VCaP (cell line): Measurements from ENCODE around the gene CASTOR1.
"Not testable (repeated sequence)": the region's sequence is repeated elsewhere in the genome, so short reads cannot be mapped to it uniquely, and the experiment has no call there.

Experiments used
- H3K27ac ChIP-seq: fragments of 450-650 bp; 2 replicates; pipeline ENCODE4 v1.5.1; 2017
- CTCF ChIP-seq: fragments of 450-650 bp; conservative IDR thresholded peaks from 2 replicates; pipeline ENCODE4 v1.5.1; 2017; ENCODE audit warnings: mild to moderate bottlenecking, moderate library complexity

The CASTOR1 gene

GRCh38 chr22:30289141-30289979, at the start of gene CASTOR1:
Gene CASTOR1 (minus strand): TSS chr22:30289505. CDS start chr22:30289497, 8 bp downstream.
- H3K27ac ChIP-seq = peak within 1 kb of the TSS; percentile 78
- TF ChIP-seq CTCF = no peak

GRCh38 chr22:30338802-30339201, 49.5 kb upstream of the CASTOR1 start:
- no peak for TF ChIP-seq CTCF

GRCh38 chr22:30338341-30338740, 49.0 kb upstream of the CASTOR1 start:
- not testable (repeated sequence) for H3K27ac ChIP-seq

More at GRCh38 chr22:30338802-30339201, 49.5 kb upstream of the CASTOR1 start:
- no peak overlapping the region for H3K27ac ChIP-seq

- no peak for TF ChIP-seq CTCF
- no peak overlapping the region for H3K27ac ChIP-seq
Measured at GRCh38 chr22:30337461-30337778, 48.1 kb upstream of the CASTOR1 start.

- H3K27ac ChIP-seq = no peak overlapping the region
- no peak for TF ChIP-seq CTCF
Measured at GRCh38 chr22:30336752-30337460, 47.6 kb upstream of the CASTOR1 start.

GRCh38 chr22:30335236-30335635, 45.9 kb upstream of the CASTOR1 start:
- H3K27ac ChIP-seq = no peak overlapping the region
- no peak for TF ChIP-seq CTCF

- TF ChIP-seq CTCF = no peak
- H3K27ac ChIP-seq = no peak overlapping the region
Measured at GRCh38 chr22:30334646-30335045, 45.3 kb upstream of the CASTOR1 start.

- TF ChIP-seq CTCF = no peak
- no peak overlapping the region for H3K27ac ChIP-seq
Measured at GRCh38 chr22:30333707-30334087, 44.4 kb upstream of the CASTOR1 start.
